Endothelial cell of umbilical vein (primary cell): ENCODE data around the gene CNGB1. TPM values are rescaled to one million over a fixed set of nuclear protein-coding genes. Genes with fewer than 3 reads are reported as not detected.

Source experiments
- BruUV-seq: library from RNA; stranded (reverse); fragments of 400-500 nt; replicated peaks from 2 replicates; lab custom pipeline; 2021; lab: Mats Ljungman, UMichigan
- CTCF ChIA-PET: fragments of 300-600, 350-600 bp; sonication (Branson Sonifier 250); formaldehyde crosslinking; loops from one replicate; lab custom pipeline; 2021; ENCODE audit warnings: antibody characterized with exemption, inconsistent platforms; lab: Charles Lee
- POLR2A ChIA-PET: fragments of 300-600, 350-600 bp; sonication (Branson Sonifier 250); formaldehyde crosslinking; loops from one replicate; lab custom pipeline; 2021; ENCODE audit warnings: antibody characterized with exemption, inconsistent platforms; lab: Charles Lee
- DNase-seq: peaks from one replicate; pipeline ENCODE4 v3.0.0-alpha.2; 2011; ENCODE audit warnings: low read depth, low spot score
- FAIRE-seq: peaks from 2 replicates; lab custom pipeline; 2011; peaks lifted over from hg19 to GRCh38; lab: Jason Lieb, UNC
- H2AFZ ChIP-seq: 2 replicates; pipeline ENCODE4 v1.6.0; 2012; ENCODE audit warnings: low read depth, low read length, control low read depth, inconsistent platforms
- H3K27ac ChIP-seq: 2 replicates; pipeline ENCODE4 v1.5.1; 2011; ENCODE audit warnings: low read depth, mild to moderate bottlenecking, control low read depth, low read length, moderate library complexity; ENCODE audit not compliant: insufficient read depth
- H3K27me3 ChIP-seq, 2 experiments: 2 replicates each; pipeline versions ENCODE4 v1.6.0 to v1.6.1; 2011; ENCODE audit warnings: low read length in 2 of 2, mixed read lengths in 1 of 2; ENCODE audit not compliant: control insufficient read depth in 2 of 2, insufficient read depth in 2 of 2
- H3K36me3 ChIP-seq, 2 experiments: 2 replicates in 1 of 2; 3 replicates in 1 of 2; pipeline ENCODE4 v1.5.1; 2011; ENCODE audit warnings: low read length in 2 of 2, mild to moderate bottlenecking in 1 of 2, moderate library complexity in 1 of 2; ENCODE audit not compliant: control insufficient read depth in 2 of 2, insufficient read depth in 2 of 2; ENCODE audit errors: extremely low read depth in 1 of 2
- H3K4me1 ChIP-seq: 3 replicates; pipeline ENCODE4 v1.5.1; 2011; ENCODE audit warnings: mild to moderate bottlenecking, low read length; ENCODE audit not compliant: control insufficient read depth, insufficient read depth; ENCODE audit errors: extremely low read depth
- H3K4me2 ChIP-seq: 2 replicates; pipeline ENCODE4 v1.6.1; 2011; ENCODE audit warnings: low read length, control low read depth, mixed read lengths; ENCODE audit not compliant: insufficient read depth
- H3K4me3 ChIP-seq, 3 experiments: fragments of 200-600 bp in 1 of 3; sonication (generic), shearing (Covaris generic) in 1 of 3; replicated peaks in 1 of 3; 2 replicates each; pipeline ENCODE4 v1.5.1; 2011 to 2016; ENCODE audit warnings: control low read depth in 3 of 3, low read length in 3 of 3, mild to moderate bottlenecking in 2 of 3, inconsistent platforms in 1 of 3, low read depth in 1 of 3, moderate library complexity in 1 of 3; ENCODE audit not compliant: insufficient read depth in 1 of 3
- H3K79me2 ChIP-seq: 2 replicates; pipeline ENCODE4 v1.6.0; 2012; ENCODE audit warnings: low read length, inconsistent platforms; ENCODE audit not compliant: control insufficient read depth, insufficient read depth
- H3K9ac ChIP-seq: replicated peaks from 2 replicates; pipeline ENCODE3; 2011; ENCODE audit warnings: low read length, control low read depth; ENCODE audit not compliant: insufficient read depth; ENCODE audit errors: extremely low read depth
- H3K9me1 ChIP-seq: replicated peaks from 3 replicates; pipeline ENCODE4 v1.6.0; 2011; ENCODE audit warnings: mild to moderate bottlenecking, low read length; ENCODE audit not compliant: control insufficient read depth, insufficient read depth; ENCODE audit errors: extremely low read depth
- H3K9me3 ChIP-seq: replicated peaks from 2 replicates; pipeline ENCODE4 v1.5.1; 2012; ENCODE audit warnings: low read length, inconsistent platforms; ENCODE audit not compliant: control insufficient read depth, insufficient read depth
- H4K20me1 ChIP-seq: replicated peaks from 2 replicates; pipeline ENCODE3; 2011; ENCODE audit warnings: mild to moderate bottlenecking, low read length; ENCODE audit not compliant: control insufficient read depth, insufficient read depth; ENCODE audit errors: extremely low read depth
- CTCF ChIP-seq, 2 donors: IDR thresholded peaks; 1 replicate in 1 of 2; 2 replicates in 1 of 2; pipeline ENCODE4 v1.5.1; 2011; ENCODE audit warnings: low read length in 2 of 2, mild to moderate bottlenecking in 2 of 2, moderate library complexity in 2 of 2, control low read depth in 1 of 2, inconsistent platforms in 1 of 2, low read depth in 1 of 2; ENCODE audit not compliant: insufficient read depth in 1 of 2; ENCODE audit errors: extremely low read depth in 1 of 2
- FOS ChIP-seq: IDR thresholded peaks from 2 replicates; pipeline ENCODE4 v1.6.1; 2011; ENCODE audit warnings: mild to moderate bottlenecking, low read length, moderate library complexity, borderline replicate concordance; ENCODE audit not compliant: insufficient read depth
- GATA2 ChIP-seq: IDR thresholded peaks from 2 replicates; pipeline ENCODE4 v1.7.0; 2011; ENCODE audit warnings: low read depth, mild to moderate bottlenecking, moderate library complexity, mixed read lengths, low read length; ENCODE audit not compliant: insufficient read length, insufficient read depth
- JUN ChIP-seq: IDR thresholded peaks from 2 replicates; pipeline ENCODE4 v1.6.1; 2011; ENCODE audit warnings: borderline replicate concordance, low read depth; ENCODE audit not compliant: insufficient read length, insufficient read depth
- MAX ChIP-seq: IDR thresholded peaks from 2 replicates; pipeline ENCODE4 v1.6.1; 2011; ENCODE audit not compliant: insufficient read depth, insufficient read length
- POLR2A ChIP-seq: IDR thresholded peaks from 2 replicates; pipeline ENCODE4 v1.6.1; 2012; ENCODE audit warnings: low read depth, mild to moderate bottlenecking, control low read depth, low read length
- POLR2AphosphoS5 ChIP-seq: IDR thresholded peaks from 2 replicates; pipeline ENCODE4 v1.6.1; 2012; ENCODE audit warnings: low read depth, mild to moderate bottlenecking, control low read depth, low read length, moderate library complexity; ENCODE audit not compliant: insufficient read depth
- dilution Hi-C: fragments of 300-500 bp; cut with MboI; formaldehyde crosslinking; loops from one replicate; pipeline ENCODE4 v1.15.0; 2019; ENCODE audit warnings: low sequenced_read_pairs; ENCODE audit not compliant: extremely low pct_ligation_motif_present
- intact Hi-C: fragments of 100-400 bp; cut with micrococcal nuclease; formaldehyde crosslinking; loops from one replicate; pipeline ENCODE4 v1.10.0; 2022
- polyA plus RNA-seq, 4 experiments: library from polyadenylated mRNA; depleted of rRNA in 3 of 4; stranded (reverse) in 3 of 4; unstranded in 1 of 4; fragments of >200 nt; gene quantifications; 2 replicates each; pipeline versions ENCODE4 v1.2.1 to v1.2.3, GENCODE V29; 2011 to 2012; ENCODE audit warnings: missing spikeins in 1 of 4
- total RNA-seq: library from RNA; stranded (reverse); gene quantifications from 2 replicates; pipeline ENCODE4 v1.2.3, GENCODE V29; 2021

CNGB1 gene
- total and polyA plus RNA-seq, 2 donors (not counting 3 experiments of a cell fraction or from before 2014, with no cell fraction given) = not detected

GRCh38 chr16:57929250-57929649 is 41.7 kb downstream of the CNGB1 start:
- no TSS peak for BruUV-seq
- Histone ChIP-seq H3K79me2 (no peaks in the 10 kb centered on the region), H3K4me2 (no peak overlapping the region), H3K27me3 (peaks cover 4 to 5% of the 10 kb centered on the region in 2 experiments), H3K36me3 (no peaks in the 10 kb centered on the region), H3K9ac (no peak overlapping the region), H3K4me1 (no peaks in the 10 kb centered on the region), H4K20me1 (no peaks in the 10 kb centered on the region), H3K9me3 (no peaks in the 10 kb centered on the region), H3K9me1 (no peaks in the 10 kb centered on the region), H2AFZ (no peak overlapping the region), H3K27ac (no peak overlapping the region), H3K4me3 (no peak overlapping the region)
- FAIRE-seq (peak; percentile 21), DNase-seq (no peak)
- dilution Hi-C loops = no loop called here
- CTCF ChIA-PET = no interaction called here
- intact Hi-C loops = no loop called here
- TF ChIP-seq FOS = no peak
- TF ChIP-seq JUN = no peak
- TF ChIP-seq MAX = no peak
- TF ChIP-seq CTCF (IDR thresholded peaks at IDR 0.05; ENCODE audit: extremely low read depth in 1 of 2, insufficient read depth in 1 of 2, low read depth in 1 of 2, low read length in 2 of 2) = no peak
- POLR2A ChIA-PET = no interaction called here

GRCh38 chr16:57926041-57926440 is 44.9 kb downstream of the CNGB1 start:
- POLR2A ChIA-PET = no interaction called here
- H2AFZ ChIP-seq = no peak overlapping the region
- DNase-seq (no peak), FAIRE-seq (no peak)
- CTCF ChIA-PET = interaction anchor here (1.1 to 1.6 kb wide), 3 partner anchors 31 to 346 kb away, joined by 3 to 4 read pairs (median 3); no protein-coding TSS in a partner anchor
- intact Hi-C loops (no loop called here), dilution Hi-C loops (no loop called here)
- no peaks in the 10 kb centered on the region for H4K20me1 ChIP-seq
- no peak overlapping the region for H3K4me3 ChIP-seq
- H3K4me1 ChIP-seq = no peaks in the 10 kb centered on the region
- no peak overlapping the region for H3K9ac ChIP-seq
- no peak overlapping the region for H3K4me2 ChIP-seq
- peaks cover 5 to 7% of the 10 kb centered on the region in 2 experiments for H3K27me3 ChIP-seq
- no TSS peak for BruUV-seq
- H3K36me3 ChIP-seq = no peaks in the 10 kb centered on the region
- H3K9me3 ChIP-seq = no peaks in the 10 kb centered on the region
- no peak overlapping the region for H3K27ac ChIP-seq
- H3K9me1 ChIP-seq = no peaks in the 10 kb centered on the region
- no peak for TF ChIP-seq GATA2
- TF ChIP-seq JUN = no peak
- no peak for TF ChIP-seq POLR2AphosphoS5
- no peak for TF ChIP-seq CTCF (IDR thresholded peaks at IDR 0.05; ENCODE audit: extremely low read depth in 1 of 2, insufficient read depth in 1 of 2, low read depth in 1 of 2, low read length in 2 of 2)
- TF ChIP-seq FOS = no peak
- TF ChIP-seq POLR2A = no peak
- H3K79me2 ChIP-seq = no peaks in the 10 kb centered on the region
